ENCODE measurements around the gene FAM161A. TPM values are rescaled to one million over a fixed set of nuclear protein-coding genes. Genes with fewer than 3 reads are reported as not detected.
"Not testable (repeated sequence)": the region's sequence is repeated elsewhere in the genome, so short reads cannot be mapped to it uniquely, and the experiment has no call there.

FAM161A gene
- total RNA-seq, 1 experiment from 2014 or later, result 12.2 TPM

- BruUV-seq (replicated peaks), result no TSS peak
- CTCF ChIA-PET, result no interaction called here
Measured at GRCh38 chr2:61885896-61886603, 32.2 kb upstream of the FAM161A start.

GRCh38 chr2:61882850-61883249 is 29.0 kb upstream of the FAM161A start:
- Histone ChIP-seq H3K27me3 (ENCODE audit: insufficient read depth, low read depth) (no peaks in the 10 kb centered on the region), H4K20me1 (ENCODE audit: insufficient read depth) (peaks cover 73% of the 10 kb centered on the region), H3F3A (ENCODE audit: insufficient read depth, low read depth) (peaks cover 63% of the 10 kb centered on the region), H3K9me2 (ENCODE audit: insufficient read depth) (no peaks in the 10 kb centered on the region), H3K79me2 (ENCODE audit: low read depth) (peaks cover 74% of the 10 kb centered on the region), H3K36me3 (ENCODE audit: low read depth) (peaks cover 78% of the 10 kb centered on the region), H3K27ac (no peak overlapping the region), H2AFZ (no peak overlapping the region), H3K4me3 (no peak overlapping the region), H3K4me2 (no peak overlapping the region), H3K9me3 (ENCODE audit: insufficient read depth, low read depth) (no peaks in the 10 kb centered on the region), H3K4me1 (replicated peaks; ENCODE audit: insufficient read depth) (peaks cover 23% of the 10 kb centered on the region)
- intact Hi-C loops (cut with micrococcal nuclease; ENCODE audit: unreplicated experiment), result loop anchor here (10.0 kb wide), 2 partner anchors 348 to 388 kb away; partner anchors contain the start of gene XPO1
- no peak for DNase-seq
- CTCF ChIA-PET, result no interaction called here
- BruUV-seq (replicated peaks), result no TSS peak
- no peak for TF ChIP-seq EZH2 (IDR thresholded peaks at IDR 0.05; ENCODE audit: low read depth)
- TF ChIP-seq, protein P1, sequence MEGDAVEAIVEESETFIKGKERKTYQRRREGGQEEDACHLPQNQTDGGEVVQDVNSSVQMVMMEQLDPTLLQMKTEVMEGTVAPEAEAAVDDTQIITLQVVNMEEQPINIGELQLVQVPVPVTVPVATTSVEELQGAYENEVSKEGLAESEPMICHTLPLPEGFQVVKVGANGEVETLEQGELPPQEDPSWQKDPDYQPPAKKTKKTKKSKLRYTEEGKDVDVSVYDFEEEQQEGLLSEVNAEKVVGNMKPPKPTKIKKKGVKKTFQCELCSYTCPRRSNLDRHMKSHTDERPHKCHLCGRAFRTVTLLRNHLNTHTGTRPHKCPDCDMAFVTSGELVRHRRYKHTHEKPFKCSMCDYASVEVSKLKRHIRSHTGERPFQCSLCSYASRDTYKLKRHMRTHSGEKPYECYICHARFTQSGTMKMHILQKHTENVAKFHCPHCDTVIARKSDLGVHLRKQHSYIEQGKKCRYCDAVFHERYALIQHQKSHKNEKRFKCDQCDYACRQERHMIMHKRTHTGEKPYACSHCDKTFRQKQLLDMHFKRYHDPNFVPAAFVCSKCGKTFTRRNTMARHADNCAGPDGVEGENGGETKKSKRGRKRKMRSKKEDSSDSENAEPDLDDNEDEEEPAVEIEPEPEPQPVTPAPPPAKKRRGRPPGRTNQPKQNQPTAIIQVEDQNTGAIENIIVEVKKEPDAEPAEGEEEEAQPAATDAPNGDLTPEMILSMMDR (conservative IDR thresholded peaks at IDR 0.05), result no peak
- POLR2A ChIA-PET (ENCODE audit: unreplicated experiment), result no interaction called here

More at GRCh38 chr2:61885896-61886603, 32.2 kb upstream of the FAM161A start:
- intact Hi-C loops (cut with micrococcal nuclease; ENCODE audit: unreplicated experiment), result loop anchor here (10.0 kb wide), 2 partner anchors 351 to 391 kb away; partner anchors contain the start of gene XPO1
- Histone ChIP-seq H3F3A (ENCODE audit: insufficient read depth, low read depth) (peaks cover 47% of the 10 kb centered on the region), H3K4me2 (peak overlapping the region; percentile 97), H3K79me2 (ENCODE audit: low read depth) (peaks cover 75% of the 10 kb centered on the region), H3K4me1 (replicated peaks; ENCODE audit: insufficient read depth) (peaks cover 30% of the 10 kb centered on the region), H3K9me2 (ENCODE audit: insufficient read depth) (no peaks in the 10 kb centered on the region), H3K27me3 (ENCODE audit: insufficient read depth, low read depth) (no peaks in the 10 kb centered on the region), H3K36me3 (ENCODE audit: low read depth) (peaks cover 50% of the 10 kb centered on the region), H3K4me3 (peak overlapping the region; percentile 97; the same call in 1 of the 2 replicates), H3K27ac (no peak overlapping the region), H4K20me1 (ENCODE audit: insufficient read depth) (peaks cover 53% of the 10 kb centered on the region), H3K9me3 (ENCODE audit: insufficient read depth, low read depth) (no peaks in the 10 kb centered on the region), H2AFZ (no peak overlapping the region)
- TF ChIP-seq EZH2 (IDR thresholded peaks at IDR 0.05; ENCODE audit: low read depth), result no peak
- TF ChIP-seq, protein P1 (conservative IDR thresholded peaks at IDR 0.05), result no peak
- DNase-seq, result no peak
- POLR2A ChIA-PET (ENCODE audit: unreplicated experiment), result no interaction called here

DNA sequence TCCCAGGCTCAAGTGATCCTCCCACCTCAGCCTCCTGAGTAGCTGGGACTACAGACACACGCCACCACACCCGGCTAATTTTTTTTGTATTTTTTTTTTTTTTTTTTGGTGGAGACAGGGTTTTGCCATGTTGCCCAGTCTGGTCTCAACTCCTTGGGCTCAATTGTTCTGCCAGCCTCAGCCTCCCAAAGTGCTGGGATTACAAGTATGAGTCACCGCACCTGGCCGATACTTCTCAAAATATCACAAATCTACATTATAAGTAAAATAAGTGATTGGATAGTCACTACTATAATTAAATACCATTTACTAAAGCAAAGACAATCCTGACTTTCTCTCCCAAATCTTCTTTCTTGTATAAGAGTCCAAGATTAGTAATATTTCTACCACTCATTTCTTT is 25.5 kb upstream of the FAM161A start:
- H3K9me2 ChIP-seq (ENCODE audit: insufficient read depth); DNase-seq; H3K27ac ChIP-seq; BruUV-seq (replicated peaks); H3K9me3 ChIP-seq (ENCODE audit: insufficient read depth, low read depth); POLR2A ChIA-PET (ENCODE audit: unreplicated experiment); CTCF ChIA-PET; H3K4me1 ChIP-seq (replicated peaks; ENCODE audit: insufficient read depth); H2AFZ ChIP-seq; H3K27me3 ChIP-seq (ENCODE audit: insufficient read depth, low read depth); H3K4me3 ChIP-seq; intact Hi-C loops (cut with micrococcal nuclease; ENCODE audit: unreplicated experiment); H3K4me2 ChIP-seq: not testable (repeated sequence)
- peaks cover 49% of the 10 kb centered on the region for H4K20me1 ChIP-seq (ENCODE audit: insufficient read depth)
- peaks cover 78% of the 10 kb centered on the region for H3K36me3 ChIP-seq (ENCODE audit: low read depth)
- H3F3A ChIP-seq (ENCODE audit: insufficient read depth, low read depth), result peaks cover 58% of the 10 kb centered on the region
- peaks cover 48% of the 10 kb centered on the region for H3K79me2 ChIP-seq (ENCODE audit: low read depth)

Measured in PC-9 (cell line).